HG03039 (cell line): Measurements from ENCODE around the gene DIDO1.

Source experiments
- ATAC-seq: cut with Tn5 transposase; IDR thresholded peaks from one replicate; pipeline ENCODE4 v1.9.1; 2021; ENCODE audit warnings: mild to moderate bottlenecking, moderate library complexity; ENCODE audit not compliant: unreplicated experiment

The DIDO1 gene

DNA sequence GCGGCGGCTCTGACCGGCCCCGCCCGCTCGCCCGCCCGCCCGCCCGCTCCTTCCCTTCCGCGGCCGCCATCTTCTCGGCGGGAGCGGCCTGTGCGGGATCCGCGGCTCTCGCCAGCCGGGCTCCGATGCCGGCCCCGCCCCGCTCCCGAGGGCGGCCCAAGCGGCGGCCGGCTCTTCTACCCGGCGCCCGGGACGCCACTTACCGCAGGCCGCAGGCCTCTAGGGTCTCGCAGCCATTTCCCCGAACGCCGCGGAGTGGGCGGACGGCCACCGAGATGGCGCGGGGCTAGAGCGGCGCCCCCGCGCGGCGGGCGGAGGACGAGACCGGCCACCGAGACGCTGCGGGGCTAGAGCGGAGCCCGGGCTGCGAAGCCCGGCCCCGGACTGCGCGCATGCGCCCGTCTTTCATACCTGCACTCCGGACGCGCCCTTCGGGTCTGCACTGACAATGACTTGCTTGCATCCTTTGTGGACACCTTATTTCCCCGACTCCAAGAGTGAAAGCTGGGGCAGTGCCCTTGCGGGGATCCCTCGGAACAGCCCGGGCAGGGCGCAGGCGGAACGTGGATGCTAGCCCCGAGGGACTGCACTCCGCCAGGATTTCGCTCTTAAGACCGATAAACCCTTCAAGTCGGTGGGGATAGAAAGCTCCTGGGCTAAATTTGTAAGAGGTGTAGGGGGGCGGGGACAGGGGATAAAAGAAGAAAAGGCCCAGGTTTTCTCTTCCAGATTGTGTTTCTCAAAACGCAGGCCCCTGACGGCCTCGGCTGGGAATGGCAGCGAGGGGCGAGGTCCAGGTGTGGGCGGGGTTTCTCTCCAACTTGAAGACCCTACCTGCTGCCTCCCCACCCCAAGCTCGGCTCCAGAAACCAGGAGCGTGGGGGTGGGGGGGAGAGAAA, at the start of gene DIDO1:
TSS of gene DIDO1 (minus strand) at position 277 of the 899 bp plus-strand sequence.
- ATAC-seq, result peak; percentile 83

DNA sequence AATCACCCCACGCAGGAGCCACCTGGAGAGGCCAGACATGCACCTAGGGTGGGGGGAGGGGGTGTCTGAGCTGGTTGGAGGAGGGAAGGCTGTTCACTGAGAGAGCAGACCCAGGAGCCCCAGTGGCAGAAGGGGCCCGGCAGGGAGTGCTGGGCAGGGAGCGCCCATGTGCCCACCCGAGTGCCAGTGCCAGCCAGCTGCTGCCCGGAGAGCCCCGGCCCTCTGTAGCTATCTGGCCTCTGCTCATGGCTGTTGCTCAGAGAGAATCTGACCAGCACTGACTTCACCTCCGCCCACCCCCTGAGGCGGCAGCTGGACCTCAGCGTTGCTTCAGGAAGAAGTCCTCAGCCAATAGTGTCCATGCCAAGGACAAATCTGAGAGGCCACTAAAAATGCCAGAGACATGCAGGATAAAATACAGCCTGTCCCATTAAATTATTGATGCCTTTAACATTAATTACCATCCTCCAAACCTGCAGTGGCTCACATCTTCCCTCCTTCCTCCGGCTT, 49.0 kb upstream of the DIDO1 start:
- ATAC-seq, result no peak

DNA sequence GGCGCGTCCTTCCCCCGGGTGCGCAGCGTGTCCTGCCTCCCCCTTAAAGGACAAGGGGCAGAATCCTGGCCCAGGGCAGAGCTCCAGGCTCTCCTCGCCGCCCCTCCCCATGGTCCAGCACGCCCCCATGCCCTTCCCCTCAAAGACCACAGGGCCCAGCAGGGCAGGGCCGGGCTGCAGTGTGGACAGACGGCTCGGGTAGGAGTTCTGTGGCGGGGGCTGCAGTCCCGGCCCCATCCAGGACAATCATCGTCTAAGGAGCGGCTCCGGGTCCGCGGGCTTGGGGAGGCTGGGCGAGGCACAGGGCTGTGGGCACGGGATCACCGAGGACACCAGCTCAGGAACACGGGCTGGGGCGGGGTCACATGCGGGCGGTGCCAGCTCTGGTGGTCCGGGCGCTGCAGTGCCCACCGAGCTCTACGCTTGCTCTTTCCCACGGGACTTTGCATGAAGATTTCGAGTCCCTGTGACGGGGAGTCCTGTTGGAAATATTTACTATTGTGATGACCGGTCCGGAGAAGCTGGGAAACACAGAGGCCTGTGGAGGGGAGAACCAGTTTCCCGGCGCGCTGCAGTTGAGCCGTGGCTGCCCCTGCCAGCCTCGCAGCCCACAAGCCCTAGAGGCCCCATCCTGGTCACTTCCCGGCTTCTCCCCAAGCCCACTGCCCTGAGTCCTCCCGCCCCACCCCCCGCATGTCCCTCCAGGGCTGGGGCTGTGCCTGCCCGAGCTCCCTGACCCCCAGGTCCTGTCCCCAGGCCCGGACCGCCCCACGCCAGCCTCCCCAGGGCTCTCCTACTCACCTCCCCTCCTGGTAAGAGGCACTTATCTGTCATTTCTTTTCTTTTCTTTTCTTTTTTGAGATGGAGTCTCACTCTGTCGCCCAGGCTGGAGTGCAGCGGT, 46.8 kb upstream of the DIDO1 start:
- ATAC-seq, result no peak

DNA sequence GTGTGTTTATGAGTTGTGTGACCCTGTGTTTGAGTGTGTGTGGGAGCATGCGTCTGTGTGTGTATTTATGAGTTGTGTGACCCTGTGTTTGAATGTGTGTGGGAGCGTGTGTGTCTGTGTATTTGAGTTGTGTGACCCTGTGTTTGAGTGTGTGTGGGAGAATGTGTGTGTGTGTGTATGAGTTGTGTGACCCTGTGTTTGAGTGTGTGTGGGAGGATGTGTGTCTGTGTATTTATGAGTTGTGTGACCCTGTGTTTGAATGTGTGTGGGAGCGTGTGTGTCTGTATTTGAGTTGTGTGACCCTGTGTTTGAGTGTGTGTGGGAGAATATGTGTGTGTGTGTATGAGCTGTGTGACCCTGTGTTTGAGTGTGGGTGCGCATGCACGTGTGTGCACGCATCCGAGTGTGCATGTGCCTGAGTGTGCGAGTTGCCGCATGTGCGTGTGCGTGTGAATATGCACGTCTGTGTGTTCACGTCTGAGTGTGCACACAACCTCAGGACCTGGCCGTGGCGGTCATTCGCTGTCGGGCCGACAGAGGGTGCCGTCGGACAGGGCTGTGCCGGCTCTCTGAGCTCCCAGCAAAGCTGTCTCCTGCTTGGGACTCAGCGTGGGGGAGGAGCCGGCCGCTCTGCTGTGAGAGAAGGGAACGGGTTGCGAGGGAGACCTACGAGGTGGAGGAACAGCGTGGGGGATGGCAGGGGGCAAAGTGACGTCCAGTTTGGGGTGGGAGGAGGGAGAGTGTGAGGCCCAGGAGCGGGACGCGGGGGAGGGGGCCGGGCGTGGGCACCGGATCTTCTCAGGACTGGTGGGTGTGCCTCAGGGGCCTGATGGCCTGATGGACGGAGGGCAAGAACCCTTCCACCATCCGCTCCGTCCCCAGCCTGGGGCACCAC, 45.9 kb upstream of the DIDO1 start:
- peak; percentile 64 for ATAC-seq

DNA sequence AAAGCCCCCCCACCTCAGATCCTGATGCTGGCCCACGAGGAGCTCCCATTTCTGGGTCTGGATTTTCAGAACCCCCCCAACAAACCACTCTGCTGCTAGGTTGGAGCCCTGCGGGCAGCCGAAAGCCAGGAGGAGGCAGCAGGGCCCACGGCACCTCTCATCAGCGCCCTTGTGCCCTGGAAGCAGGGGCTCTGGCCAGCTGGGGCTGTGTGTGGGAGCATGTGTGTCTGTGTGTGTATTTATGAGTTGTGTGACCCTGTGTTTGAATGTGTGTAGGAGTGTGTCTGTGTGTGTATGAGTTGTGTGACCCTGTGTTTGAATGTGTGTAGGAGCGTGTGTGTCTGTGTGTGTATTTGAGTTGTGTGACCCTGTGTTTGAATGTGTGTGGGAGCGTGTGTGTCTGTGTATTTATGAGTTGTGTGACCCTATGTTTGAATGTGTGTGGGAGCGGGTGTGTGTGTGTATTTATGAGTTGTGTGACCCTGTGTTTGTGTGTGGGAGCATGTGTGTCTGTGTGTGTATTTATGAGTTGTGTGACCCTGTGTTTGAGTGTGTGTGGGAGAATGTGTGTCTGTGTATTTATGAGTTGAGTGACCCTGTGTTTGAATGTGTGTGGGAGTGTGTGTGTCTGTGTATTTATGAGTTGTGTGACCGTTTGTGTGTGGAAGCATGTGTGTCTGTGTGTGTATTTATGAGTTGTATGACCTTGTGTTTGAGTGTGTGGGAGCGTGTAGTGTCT, 45.1 kb upstream of the DIDO1 start:
- ATAC-seq, result no peak

DNA sequence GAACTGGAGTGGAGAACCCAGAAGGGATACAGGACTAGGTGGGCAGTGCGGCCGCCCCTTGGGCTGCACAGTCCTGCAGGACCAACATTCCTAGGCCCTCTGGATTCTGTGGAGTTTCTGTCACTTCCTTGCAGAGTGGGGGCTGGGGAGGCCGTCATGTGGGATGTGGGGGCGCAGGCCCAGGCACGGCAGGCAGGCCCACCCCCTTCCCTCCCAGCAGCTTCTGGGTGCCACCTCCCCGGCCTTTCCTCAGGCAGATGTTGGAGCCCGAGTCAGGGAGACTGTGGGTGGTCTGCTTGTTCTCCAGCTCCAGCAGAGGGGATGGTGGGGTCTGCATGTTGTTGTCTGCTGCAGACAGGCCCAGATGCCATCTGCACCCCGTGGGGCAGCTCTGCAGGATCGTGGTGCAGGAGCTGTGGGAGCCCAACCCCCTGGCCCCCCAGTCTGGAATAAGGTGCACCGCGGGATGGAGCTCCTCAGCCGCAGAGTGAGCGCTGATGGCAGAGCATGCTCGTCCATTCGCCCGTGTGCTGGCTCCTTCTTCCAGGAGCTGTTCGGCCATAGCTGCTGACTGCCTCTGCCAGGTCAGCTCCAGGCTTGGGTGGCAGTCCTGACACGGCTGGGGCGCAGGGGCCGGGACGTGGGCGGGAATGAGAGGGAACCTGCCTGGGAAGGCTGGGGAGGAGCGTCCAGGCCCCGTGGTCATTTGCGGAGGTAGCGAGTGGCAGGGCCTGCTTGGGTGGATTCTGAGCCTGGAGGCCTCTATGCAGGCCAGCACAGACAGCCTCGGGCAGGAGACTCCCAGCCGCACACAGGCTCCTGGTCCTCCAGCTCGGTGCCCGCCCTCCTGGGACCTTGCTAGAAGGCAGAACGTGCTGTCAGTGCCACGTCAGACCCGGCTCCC, 44.3 kb upstream of the DIDO1 start:
- ATAC-seq, result no peak

DNA sequence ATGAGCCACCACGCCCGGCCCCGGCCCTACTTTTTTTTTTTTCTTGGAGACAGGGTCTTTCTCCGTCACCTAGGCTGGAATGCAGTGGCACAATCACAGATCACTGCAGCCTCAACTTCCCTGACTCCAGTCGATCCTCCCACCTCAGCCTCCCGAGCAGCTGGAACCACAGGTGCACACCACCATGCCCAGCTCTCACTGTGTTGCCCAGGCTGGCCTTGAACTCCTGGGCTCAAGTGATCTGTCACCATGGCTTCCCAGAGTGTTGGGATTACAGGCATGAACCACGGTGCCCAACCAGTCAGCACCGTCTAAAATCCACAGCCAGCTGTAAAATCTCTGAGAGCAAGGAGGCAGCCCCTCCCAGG, 43.6 kb upstream of the DIDO1 start:
- ATAC-seq, result no peak

DNA sequence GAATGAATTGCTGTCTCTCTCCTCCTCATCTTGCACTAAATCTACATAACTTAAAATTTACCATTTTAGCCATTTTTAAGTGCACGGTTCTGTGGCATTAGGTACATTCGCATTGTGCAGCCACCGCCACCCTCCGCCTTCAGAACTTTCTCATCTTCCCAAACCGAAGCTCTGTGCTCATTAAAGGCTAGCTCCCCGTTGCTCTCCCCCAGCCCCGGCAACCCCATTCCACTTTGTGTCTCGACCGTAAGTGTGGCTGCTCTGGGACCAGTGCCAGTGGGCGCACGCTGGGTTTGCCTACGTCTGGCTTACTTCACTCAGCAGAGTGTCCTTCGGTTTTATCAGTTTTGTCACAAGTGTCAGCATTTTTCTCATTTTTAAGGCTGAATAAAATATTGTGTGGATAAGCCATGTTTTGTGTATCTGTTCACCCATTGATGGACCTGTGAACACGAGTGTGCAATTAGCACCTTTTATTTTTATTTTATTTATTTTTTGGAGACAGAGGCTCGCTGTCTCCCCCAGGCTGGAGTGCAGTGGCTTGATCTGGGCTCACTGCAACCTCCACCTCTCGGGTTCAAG, 43.0 kb upstream of the DIDO1 start:
- no peak for ATAC-seq

DNA sequence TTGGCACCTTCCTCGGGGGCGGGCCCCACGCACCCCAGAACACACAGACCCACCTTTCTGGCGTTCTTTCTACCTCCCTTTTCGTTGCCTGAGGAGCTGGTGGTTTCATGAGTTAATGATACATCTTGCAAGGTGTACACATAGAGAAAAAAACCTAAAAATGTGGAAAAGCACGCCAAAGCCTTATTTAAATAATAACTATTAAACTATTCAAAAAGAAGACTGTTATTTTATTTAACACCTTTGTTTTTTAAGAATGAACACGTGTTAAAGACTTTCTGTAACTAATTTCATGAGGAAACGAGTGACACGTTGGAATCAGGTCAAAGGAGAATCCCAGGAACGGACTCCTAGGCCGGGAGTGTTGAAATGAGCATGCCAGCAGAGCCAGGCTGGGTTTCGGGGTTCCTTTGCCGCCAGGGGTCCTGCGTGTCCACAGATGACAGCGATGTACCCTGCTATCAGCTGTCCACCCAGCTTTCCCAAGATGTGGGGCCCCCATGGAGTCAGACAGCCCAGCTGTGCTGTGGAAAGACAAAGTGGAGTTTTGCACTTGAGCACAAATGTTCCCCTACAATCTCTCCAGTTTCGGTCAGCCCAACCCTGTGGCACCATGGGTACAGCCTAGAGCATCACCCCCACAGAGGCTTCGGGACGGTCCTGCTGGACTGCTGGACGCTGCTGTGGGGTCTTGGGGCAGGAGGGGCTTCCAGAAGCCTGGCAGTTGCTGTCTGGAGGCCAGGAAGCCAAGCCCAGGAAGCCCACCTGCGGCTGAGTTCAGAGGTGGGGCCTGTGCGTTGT, 42.3 kb upstream of the DIDO1 start:
- no peak for ATAC-seq

DNA sequence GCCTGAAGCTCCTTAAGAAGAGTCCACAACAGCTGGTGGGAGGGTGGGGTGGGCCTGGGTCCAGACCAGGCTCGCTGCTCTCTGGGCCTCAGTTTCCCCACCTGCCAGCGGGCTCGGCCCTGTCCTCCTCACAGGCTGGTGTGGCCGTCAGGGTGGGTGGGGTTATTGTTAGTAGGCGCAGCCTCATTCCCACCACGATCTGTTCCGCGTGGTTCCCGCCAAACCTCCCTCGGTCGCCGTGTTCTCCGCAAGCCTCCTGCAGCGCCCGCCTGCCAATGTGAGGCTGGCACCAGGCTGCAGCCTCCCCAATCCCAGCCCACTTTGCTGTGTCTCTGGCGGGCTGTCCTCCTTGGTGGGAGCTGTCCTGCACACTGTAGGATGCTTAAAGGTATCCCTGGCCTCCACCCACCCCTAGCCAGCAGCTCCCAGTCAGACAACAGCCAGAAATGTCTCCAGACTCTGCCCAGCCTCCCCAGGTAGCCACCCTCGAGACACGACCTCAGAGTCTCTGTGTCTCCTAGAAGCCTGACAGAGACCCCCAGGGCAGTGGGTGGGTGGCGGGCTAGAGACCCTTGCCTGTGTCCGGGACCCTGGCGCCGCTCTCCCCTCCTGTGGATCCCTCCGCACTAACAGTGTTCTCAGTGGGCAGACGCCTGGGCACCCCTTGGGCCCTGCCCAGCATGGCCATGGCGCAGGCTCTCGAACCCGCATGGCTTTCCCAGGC, 41.5 kb upstream of the DIDO1 start:
- ATAC-seq, result no peak

DNA sequence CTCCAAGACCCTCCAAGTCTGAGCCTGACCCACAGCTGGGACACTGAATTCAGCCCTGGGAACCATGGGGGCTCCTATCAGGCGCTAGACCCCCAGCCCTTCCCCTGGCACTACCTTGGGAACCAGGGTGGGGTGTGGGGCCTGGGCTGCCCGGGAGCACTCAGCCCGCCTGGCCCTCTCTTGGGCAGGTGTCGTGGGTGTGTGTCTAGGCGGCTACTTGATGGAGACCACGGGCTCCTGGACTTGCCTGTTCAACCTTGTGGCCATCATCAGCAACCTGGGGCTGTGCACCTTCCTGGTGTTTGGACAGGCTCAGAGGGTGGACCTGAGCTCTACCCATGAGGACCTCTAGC, 40.8 kb upstream of the DIDO1 start:
- ATAC-seq, result no peak

DNA sequence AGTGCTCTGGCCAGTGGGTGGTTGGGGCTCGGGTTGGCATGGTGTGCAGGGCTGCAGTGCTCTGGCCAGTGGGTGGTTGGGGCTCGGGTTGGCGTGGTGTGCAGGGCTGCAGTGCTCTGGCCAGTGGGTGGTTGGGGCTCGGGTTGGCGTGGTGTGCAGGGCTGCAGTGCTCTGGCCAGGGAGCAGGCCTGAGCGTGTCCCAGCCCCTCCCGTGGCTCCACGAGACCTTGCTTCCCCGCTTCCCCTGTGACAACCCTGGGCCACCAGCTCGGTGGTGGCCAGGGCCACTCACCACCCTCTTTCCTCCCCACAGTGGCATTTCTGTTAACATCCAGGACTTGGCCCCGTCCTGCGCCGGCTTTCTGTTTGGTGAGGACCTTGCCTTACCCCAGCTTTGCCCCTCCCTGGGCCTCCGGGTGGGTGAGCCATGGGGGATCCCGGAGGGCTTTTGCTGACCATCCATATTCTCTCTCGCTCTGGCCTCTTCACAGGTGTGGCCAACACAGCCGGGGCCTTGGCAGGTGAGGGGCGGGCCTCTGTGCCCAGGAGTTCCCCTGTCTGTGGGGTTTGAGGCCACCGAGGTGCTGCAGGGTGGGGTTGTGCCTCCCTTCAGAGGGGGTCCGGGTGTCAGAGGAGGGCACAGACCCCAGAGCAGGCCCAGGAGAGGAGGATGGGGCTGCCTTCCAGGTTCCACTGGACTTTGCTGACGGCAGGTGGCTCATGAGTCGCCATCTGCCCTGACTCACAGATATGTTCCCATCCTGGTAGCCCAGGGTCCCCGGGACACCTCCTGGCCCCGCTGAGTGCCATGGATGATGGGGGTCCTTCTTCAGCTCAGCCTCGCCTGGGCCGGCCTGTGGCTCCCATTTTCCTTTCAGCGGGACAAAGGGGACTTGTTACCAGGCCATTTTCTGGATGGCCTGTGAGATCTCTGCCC, 40.2 kb upstream of the DIDO1 start:
- no peak for ATAC-seq

DNA sequence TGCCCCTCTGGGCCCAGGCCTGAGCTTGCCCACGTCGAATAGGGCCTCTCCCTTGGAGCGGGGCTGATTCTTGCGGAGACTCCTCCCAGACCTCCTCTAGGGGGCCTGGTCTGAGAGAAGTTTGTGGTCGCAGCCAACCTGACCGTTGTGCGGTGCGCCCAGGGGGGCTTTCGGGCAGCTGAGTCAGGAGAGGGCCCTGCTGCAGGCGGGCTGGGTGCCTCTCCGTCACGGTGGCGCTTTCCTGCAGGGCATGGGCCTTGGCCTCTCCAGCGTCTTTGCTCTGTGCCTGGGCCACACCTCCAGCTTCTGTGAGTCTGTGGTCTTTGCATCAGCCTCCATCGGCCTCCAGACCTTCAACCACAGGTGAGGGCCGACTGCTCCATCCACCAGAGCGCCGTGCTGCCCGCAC, 39.1 kb upstream of the DIDO1 start:
- ATAC-seq, result no peak

DNA sequence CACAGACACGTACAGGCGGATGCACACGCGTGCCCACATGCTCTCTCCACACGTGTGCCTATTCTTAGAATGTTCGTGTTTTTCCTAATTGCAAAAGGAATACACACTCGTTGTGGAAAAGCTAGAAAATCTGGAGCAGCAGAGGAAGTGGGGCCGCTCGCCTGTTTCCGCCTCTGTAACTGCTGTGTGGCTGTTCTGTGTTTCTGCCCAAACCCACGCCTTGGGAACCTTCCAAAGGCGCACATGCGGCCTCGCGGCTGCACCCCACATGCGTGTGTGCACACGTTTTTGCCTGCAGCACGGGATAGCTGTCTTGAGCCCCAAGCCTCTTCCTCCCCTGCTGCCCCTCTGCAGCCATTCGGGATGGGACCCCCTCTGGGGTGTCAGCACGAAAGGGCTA, 38.4 kb upstream of the DIDO1 start:
- no peak for ATAC-seq

DNA sequence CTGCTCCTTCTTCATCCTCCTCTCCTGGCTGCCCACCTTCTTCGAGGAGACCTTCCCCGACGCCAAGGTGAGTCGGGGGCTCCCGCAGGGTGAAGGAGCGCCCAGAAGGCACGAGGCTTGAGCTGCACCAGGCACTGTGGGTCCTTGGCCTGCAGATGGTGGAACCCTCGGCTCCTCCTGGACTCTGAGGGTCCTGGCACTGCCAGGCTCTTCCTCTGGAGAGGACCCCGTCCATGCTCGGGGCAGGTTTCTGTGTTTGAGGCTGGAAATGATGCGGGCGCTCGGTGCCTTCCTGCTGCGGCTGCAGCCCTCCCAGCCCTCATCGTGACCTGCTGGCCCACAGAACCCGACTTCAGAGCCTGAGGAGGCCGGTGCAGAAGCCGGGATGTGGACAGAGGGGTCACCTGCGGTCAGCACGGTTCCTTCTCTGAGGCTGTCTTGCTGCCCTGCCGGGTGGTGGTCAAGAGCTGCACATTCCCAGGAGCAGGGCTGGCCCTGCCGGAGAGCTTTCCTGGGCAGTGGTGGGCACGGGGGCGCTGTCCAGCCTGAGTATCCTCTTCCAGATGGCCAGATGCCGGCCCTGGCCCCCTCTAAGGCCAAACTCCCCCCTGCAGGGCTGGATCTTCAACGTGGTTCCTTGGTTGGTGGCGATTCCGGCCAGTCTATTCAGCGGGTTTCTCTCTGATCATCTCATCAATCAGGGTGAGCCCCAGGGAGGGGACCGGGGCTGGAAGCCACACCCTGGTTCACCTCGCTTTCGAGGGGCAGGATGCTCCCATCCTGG, 37.5 kb upstream of the DIDO1 start:
- ATAC-seq, result no peak
